ENCODE measurements around the gene NPFFR2. TPM values are rescaled to one million over a fixed set of nuclear protein-coding genes. Genes with fewer than 3 reads are reported as not detected.

The NPFFR2 gene
- total and polyA plus RNA-seq, 2 experiments from 2014 or later, result 0.28 to 2.9 TPM

DNA sequence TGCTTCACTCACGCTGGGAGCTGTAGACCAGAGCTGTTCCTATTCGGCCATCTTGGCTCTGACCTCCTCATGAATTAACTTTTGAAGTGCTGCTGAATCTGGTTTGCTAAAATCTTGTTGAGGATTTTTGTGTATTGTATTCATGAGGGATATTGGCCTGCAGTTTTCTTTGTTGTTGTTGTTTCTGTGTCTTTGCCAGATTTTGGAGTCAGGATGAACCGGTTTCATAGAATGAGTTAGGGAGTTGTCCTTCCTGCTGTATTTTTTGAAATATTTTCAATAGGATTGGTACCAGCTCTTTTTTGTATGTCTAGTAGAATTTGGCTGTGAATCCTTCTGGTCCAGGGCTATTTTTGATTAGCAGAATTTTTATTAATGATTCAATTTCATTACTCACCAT, 138.1 kb downstream of the NPFFR2 start (continued):
- TF ChIP-seq, protein P1, sequence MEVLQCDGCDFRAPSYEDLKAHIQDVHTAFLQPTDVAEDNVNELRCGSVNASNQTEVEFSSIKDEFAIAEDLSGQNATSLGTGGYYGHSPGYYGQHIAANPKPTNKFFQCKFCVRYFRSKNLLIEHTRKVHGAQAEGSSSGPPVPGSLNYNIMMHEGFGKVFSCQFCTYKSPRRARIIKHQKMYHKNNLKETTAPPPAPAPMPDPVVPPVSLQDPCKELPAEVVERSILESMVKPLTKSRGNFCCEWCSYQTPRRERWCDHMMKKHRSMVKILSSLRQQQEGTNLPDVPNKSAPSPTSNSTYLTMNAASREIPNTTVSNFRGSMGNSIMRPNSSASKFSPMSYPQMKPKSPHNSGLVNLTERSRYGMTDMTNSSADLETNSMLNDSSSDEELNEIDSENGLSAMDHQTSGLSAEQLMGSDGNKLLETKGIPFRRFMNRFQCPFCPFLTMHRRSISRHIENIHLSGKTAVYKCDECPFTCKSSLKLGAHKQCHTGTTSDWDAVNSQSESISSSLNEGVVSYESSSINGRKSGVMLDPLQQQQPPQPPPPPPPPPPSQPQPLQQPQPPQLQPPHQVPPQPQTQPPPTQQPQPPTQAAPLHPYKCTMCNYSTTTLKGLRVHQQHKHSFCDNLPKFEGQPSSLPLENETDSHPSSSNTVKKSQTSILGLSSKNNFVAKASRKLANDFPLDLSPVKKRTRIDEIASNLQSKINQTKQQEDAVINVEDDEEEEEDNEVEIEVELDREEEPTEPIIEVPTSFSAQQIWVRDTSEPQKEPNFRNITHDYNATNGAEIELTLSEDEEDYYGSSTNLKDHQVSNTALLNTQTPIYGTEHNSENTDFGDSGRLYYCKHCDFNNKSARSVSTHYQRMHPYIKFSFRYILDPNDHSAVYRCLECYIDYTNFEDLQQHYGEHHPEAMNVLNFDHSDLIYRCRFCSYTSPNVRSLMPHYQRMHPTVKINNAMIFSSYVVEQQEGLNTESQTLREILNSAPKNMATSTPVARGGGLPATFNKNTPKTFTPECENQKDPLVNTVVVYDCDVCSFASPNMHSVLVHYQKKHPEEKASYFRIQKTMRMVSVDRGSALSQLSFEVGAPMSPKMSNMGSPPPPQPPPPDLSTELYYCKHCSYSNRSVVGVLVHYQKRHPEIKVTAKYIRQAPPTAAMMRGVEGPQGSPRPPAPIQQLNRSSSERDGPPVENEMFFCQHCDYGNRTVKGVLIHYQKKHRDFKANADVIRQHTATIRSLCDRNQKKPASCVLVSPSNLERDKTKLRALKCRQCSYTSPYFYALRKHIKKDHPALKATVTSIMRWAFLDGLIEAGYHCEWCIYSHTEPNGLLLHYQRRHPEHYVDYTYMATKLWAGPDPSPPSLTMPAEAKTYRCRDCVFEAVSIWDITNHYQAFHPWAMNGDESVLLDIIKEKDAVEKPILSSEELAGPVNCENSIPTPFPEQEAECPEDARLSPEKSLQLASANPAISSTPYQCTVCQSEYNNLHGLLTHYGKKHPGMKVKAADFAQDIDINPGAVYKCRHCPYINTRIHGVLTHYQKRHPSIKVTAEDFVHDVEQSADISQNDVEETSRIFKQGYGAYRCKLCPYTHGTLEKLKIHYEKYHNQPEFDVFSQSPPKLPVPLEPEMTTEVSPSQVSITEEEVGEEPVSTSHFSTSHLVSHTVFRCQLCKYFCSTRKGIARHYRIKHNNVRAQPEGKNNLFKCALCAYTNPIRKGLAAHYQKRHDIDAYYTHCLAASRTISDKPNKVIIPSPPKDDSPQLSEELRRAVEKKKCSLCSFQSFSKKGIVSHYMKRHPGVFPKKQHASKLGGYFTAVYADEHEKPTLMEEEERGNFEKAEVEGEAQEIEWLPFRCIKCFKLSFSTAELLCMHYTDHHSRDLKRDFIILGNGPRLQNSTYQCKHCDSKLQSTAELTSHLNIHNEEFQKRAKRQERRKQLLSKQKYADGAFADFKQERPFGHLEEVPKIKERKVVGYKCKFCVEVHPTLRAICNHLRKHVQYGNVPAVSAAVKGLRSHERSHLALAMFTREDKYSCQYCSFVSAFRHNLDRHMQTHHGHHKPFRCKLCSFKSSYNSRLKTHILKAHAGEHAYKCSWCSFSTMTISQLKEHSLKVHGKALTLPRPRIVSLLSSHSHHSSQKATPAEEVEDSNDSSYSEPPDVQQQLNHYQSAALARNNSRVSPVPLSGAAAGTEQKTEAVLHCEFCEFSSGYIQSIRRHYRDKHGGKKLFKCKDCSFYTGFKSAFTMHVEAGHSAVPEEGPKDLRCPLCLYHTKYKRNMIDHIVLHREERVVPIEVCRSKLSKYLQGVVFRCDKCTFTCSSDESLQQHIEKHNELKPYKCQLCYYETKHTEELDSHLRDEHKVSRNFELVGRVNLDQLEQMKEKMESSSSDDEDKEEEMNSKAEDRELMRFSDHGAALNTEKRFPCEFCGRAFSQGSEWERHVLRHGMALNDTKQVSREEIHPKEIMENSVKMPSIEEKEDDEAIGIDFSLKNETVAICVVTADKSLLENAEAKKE (CRISPR knock-in tag; IDR thresholded peaks at IDR 0.05), result no peak

DNA sequence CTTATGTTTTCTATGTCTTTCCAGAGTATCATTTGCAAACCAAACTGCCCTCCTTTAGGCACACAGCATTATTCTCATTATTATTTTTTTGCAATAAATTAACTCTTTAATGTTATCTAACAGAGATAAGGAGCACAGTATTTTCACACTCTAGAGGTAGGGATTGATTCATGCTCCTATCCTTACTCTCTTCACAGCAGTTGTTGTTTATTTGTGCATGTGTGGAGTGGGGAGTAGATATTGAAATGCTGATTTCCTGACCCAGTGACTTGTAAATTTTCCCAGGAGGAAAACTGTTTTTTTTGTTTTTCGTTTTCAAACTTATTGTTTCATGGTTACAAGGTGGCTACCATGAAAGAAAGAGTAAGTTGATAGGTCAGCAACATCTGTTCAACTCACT, 140.0 kb downstream of the NPFFR2 start:
- Mint-ChIP-seq H3K27me3 (ENCODE audit: insufficient read depth, low read depth, poor library complexity) (peaks cover 6% of the 10 kb centered on the region), H3K36me3 (ENCODE audit: low read depth) (peaks cover 80% of the 10 kb centered on the region), H3K9me3 (peaks cover 67% of the 10 kb centered on the region), H3K27ac (peak overlapping the region; percentile 77; the same call in 1 of the 2 replicates), H3K4me1 (peaks cover 20% of the 10 kb centered on the region), H3K4me3 (no peak overlapping the region)
- ATAC-seq (peak; percentile 76), DNase-seq (ENCODE audit: low spot score) (no peak)
- H3K4me2 ChIP-seq, result peak overlapping the region; percentile 61
- H3F3A ChIP-seq (replicated peaks; ENCODE audit: low read depth), result no peaks in the 10 kb centered on the region
- no peaks in the 10 kb centered on the region for H4K20me1 ChIP-seq (replicated peaks; ENCODE audit: insufficient read depth)
- H3K4me3 ChIP-seq, result 0 out of 2 replicates have a peak overlapping the region, but pooled peaks have one; percentile 7
- no peaks in the 10 kb centered on the region for H3K27me3 ChIP-seq (ENCODE audit: insufficient read depth)
- no peak overlapping the region; the same call in 1 of the 2 replicates for H2AFZ ChIP-seq
- H3K9me2 ChIP-seq (ENCODE audit: insufficient read depth), result peaks cover 15% of the 10 kb centered on the region
- TF ChIP-seq CREB1 (CRISPR knock-in tag; IDR thresholded peaks at IDR 0.05; ENCODE audit: low read depth), result no peak
- TF ChIP-seq, protein P2, sequence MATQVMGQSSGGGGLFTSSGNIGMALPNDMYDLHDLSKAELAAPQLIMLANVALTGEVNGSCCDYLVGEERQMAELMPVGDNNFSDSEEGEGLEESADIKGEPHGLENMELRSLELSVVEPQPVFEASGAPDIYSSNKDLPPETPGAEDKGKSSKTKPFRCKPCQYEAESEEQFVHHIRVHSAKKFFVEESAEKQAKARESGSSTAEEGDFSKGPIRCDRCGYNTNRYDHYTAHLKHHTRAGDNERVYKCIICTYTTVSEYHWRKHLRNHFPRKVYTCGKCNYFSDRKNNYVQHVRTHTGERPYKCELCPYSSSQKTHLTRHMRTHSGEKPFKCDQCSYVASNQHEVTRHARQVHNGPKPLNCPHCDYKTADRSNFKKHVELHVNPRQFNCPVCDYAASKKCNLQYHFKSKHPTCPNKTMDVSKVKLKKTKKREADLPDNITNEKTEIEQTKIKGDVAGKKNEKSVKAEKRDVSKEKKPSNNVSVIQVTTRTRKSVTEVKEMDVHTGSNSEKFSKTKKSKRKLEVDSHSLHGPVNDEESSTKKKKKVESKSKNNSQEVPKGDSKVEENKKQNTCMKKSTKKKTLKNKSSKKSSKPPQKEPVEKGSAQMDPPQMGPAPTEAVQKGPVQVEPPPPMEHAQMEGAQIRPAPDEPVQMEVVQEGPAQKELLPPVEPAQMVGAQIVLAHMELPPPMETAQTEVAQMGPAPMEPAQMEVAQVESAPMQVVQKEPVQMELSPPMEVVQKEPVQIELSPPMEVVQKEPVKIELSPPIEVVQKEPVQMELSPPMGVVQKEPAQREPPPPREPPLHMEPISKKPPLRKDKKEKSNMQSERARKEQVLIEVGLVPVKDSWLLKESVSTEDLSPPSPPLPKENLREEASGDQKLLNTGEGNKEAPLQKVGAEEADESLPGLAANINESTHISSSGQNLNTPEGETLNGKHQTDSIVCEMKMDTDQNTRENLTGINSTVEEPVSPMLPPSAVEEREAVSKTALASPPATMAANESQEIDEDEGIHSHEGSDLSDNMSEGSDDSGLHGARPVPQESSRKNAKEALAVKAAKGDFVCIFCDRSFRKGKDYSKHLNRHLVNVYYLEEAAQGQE (IDR thresholded peaks at IDR 0.05; ENCODE audit: unreplicated experiment), result no peak
- TF ChIP-seq, protein P1 (CRISPR knock-in tag; IDR thresholded peaks at IDR 0.05), result no peak
- no peaks in the 10 kb centered on the region for H3K79me2 ChIP-seq (replicated peaks; ENCODE audit: insufficient read depth)
- peak overlapping the region; percentile 36; the same call in 1 of the 2 replicates for H3K27ac ChIP-seq (ENCODE audit: low read depth)
- peaks cover 12% of the 10 kb centered on the region for H3K36me3 ChIP-seq (ENCODE audit: insufficient read depth)
- peaks cover 26% of the 10 kb centered on the region for H3K4me1 ChIP-seq (ENCODE audit: insufficient read depth)

Data from GM23338 (cell line).